ENCODE results near the gene KIRREL3.

KIRREL3 gene

DNA sequence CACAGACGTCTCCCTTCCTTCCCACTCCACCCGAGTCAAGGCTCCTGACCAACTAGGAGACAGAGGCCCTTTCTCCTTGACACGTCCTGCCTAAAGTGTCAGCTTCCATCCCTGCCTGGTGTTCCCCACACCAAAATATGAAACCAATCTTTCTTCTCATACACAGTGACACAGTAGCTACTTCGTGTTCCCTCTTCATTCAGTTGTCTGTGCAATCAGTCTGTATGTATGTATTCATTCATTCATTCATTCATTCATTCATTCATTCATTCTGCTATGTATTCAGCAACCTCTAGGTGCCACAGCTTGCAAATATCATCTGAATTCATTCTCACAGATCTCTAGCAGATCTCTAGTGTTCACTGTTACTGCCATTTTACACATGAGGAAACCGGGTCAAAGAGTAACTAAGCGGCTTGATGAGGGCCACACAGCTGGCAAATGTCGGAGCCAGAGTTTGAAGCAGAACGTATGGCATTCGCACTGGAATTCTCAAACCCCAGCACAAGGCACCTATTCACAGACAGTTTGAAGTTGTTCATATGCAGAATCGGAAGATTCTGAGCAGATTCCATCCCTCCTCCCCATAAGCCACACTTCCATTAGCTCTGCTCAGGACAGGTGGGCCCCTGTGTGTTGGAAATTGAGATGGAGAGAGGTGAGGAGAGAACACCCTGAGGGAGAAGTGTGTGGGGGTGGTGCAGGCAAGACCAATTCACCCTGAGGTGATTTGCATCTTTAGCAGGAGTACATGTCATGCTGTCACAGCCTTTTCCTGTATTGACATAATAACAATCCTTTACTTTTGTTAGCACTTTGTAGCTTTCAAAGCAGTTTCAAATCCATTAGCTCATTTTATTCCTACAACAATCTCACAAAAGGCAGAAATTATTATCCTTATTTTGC lies 369.4 kb downstream of the KIRREL3 start:
- TF ChIP-seq, protein P1, sequence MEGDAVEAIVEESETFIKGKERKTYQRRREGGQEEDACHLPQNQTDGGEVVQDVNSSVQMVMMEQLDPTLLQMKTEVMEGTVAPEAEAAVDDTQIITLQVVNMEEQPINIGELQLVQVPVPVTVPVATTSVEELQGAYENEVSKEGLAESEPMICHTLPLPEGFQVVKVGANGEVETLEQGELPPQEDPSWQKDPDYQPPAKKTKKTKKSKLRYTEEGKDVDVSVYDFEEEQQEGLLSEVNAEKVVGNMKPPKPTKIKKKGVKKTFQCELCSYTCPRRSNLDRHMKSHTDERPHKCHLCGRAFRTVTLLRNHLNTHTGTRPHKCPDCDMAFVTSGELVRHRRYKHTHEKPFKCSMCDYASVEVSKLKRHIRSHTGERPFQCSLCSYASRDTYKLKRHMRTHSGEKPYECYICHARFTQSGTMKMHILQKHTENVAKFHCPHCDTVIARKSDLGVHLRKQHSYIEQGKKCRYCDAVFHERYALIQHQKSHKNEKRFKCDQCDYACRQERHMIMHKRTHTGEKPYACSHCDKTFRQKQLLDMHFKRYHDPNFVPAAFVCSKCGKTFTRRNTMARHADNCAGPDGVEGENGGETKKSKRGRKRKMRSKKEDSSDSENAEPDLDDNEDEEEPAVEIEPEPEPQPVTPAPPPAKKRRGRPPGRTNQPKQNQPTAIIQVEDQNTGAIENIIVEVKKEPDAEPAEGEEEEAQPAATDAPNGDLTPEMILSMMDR (IDR thresholded peaks at IDR 0.05; ENCODE audit: insufficient read depth, low read length, missing control alignments) = no peak
- no peak for DNase-seq (ENCODE audit: low read depth, low spot score)
- H3K4me3 ChIP-seq (ENCODE audit: low read depth, low read length) = no peak overlapping the region
- CTCF ChIA-PET = interaction anchor here (1.1 to 3.4 kb wide), 5 partner anchors 13 to 359 kb away, joined by 3 to 15 read pairs (median 4); no protein-coding TSS in a partner anchor
- POLR2A ChIA-PET = no interaction called here

DNA sequence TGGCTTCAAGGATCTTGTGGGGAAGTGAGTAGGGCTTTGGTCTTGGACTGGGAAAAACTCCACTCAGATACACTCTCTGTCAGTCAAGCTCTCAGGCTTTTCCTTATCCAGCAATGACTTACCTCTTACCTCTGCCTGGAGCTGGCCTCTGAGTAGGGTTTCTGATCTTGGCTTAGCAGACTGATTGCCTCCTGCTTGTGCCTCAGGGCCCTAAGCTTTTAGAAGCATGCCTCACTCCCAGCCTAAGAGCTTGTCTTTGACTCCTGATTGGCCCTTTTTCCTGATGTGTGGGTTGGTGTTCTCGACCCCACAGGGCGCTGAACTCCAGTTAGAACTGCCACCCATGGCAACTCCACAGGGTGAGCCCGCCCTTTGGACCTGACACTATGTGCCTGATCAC lies 370.1 kb downstream of the KIRREL3 start:
- TF ChIP-seq, protein P1 (IDR thresholded peaks at IDR 0.05; ENCODE audit: insufficient read depth, low read length, missing control alignments) = no peak
- POLR2A ChIA-PET = no interaction called here
- no peak for DNase-seq (ENCODE audit: low read depth, low spot score)
- no peak overlapping the region for H3K4me3 ChIP-seq (ENCODE audit: low read depth, low read length)
- CTCF ChIA-PET = interaction anchor here (1.1 to 3.4 kb wide), 4 partner anchors 13 to 361 kb away, joined by 3 to 15 read pairs (median 4); no protein-coding TSS in a partner anchor

DNA sequence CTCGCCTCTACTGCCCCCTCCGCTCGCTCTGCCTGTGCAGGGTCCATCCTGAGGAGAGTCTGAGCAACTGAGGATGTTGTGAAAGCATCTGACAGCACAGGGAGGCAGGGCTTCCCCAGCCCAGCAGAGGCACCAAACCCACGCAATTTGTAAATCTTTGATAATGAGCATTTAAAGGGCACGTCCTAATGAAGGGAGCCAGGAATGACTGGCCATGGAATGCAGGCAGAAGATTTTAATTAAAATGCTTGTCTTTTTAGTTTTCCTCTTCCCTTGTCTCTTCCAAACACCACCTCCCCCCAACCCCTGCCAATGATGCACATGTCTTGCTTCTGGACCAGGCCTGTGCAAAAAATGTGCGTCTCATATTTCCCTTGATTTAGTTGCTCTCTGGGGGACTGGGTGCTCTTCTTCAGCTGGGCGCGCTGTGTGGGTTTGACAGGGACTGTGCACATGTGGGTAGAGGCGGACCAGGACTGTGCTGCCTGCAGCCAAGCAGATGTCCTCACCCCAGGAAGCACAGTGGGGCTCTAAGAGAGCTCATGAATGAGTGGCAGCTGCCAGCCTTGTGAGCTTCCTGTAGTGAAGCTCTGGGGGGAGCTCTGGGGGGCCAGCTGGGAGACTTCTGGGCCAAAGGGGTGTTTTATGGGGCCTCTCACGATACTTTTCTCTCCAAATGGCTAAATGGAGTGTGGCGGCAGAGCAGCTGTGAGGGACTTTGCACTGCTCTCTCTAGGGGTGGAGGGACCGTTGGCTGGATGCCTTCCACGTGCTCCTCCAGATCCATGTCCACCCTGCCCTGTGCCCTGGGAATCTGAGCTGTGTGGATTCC lies 371.6 kb downstream of the KIRREL3 start:
- ChIA-PET POLR2A (interaction anchor here (0.8 to 1.6 kb wide), 2 partner anchors 18 to 363 kb away, joined by 4 to 5 read pairs; no protein-coding TSS in a partner anchor), CTCF (interaction anchor here (1.0 to 2.5 kb wide), 3 partner anchors 9 to 363 kb away, joined by 4 to 15 read pairs (median 6); no protein-coding TSS in a partner anchor)
- DNase-seq (ENCODE audit: low read depth, low spot score) = peak; percentile 82
- TF ChIP-seq, protein P1 (IDR thresholded peaks at IDR 0.05; ENCODE audit: insufficient read depth, low read length, missing control alignments) = peak; percentile 44
- H3K4me3 ChIP-seq (ENCODE audit: low read depth, low read length) = no peak overlapping the region

DNA sequence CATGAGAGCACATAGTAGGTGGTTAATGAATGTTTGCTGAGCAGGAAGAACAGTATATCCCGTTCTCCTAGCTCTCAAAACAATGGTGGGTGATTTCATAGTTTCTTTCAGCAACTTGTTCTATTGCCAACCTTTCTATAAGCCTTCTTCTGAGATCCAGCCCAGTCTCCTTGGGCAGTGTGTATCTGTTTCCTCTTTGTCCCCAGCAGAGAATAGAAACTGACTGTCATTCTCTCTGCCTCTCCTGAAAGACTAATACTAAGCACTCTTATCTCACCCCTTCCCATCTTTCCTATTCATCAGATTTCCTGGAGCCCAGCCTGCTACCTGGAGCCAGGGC lies 372.1 kb downstream of the KIRREL3 start:
- TF ChIP-seq, protein P1 (IDR thresholded peaks at IDR 0.05; ENCODE audit: insufficient read depth, low read length, missing control alignments) = no peak
- no peak for DNase-seq (ENCODE audit: low read depth, low spot score)
- ChIA-PET CTCF (interaction anchor here (1.0 to 2.5 kb wide), 2 partner anchors 9 to 21 kb away, joined by 6 to 15 read pairs; no protein-coding TSS in a partner anchor), POLR2A (interaction anchor here (0.8 to 1.6 kb wide), 2 partner anchors 19 to 364 kb away, joined by 4 to 5 read pairs; no protein-coding TSS in a partner anchor)
- H3K4me3 ChIP-seq (ENCODE audit: low read depth, low read length) = no peak overlapping the region

DNA sequence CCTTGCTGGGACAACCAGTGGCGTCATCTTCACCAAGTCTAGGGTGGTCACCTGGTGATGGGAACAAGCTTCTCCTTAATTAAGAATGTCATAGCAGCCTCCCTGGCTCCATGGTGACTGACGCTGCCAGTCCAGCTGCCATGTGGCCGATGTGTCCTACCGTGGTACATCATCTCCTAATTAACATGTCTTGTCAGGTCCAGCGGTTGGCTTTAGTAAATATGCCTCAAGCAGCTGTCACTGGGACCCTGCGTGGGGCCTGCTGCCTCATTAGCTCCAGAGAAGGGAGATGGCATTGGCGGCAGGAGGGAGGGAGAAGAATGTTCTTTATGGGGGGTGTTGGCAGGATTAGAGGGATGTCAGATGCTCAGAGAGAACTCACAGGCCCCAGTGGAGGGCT lies 373.1 kb downstream of the KIRREL3 start:
- no peak for DNase-seq (ENCODE audit: low read depth, low spot score)
- ChIA-PET POLR2A (no interaction called here), CTCF (interaction anchor here (2.5 kb wide), 1 partner anchor 20 kb away, joined by 15 read pairs; no protein-coding TSS in a partner anchor)
- TF ChIP-seq, protein P1 (IDR thresholded peaks at IDR 0.05; ENCODE audit: insufficient read depth, low read length, missing control alignments) = no peak
- no peak overlapping the region for H3K4me3 ChIP-seq (ENCODE audit: low read depth, low read length)
